HG03135 (cell line): ENCODE results near the gene ZNF799.
"Not testable (repeated sequence)": the region's sequence is repeated elsewhere in the genome, so short reads cannot be mapped to it uniquely, and the experiment has no call there.

Source experiments
- ATAC-seq: cut with Tn5 transposase; IDR thresholded peaks from one replicate; pipeline ENCODE4 v1.9.1; 2021; ENCODE audit warnings: mild to moderate bottlenecking, moderate library complexity; ENCODE audit not compliant: unreplicated experiment

Gene ZNF799

GRCh38 chr19:12400633-12401502 lies at the start of gene ZNF799:
Gene ZNF799, minus strand, starts transcription at chr19:12401271. Its CDS starts 201 bp downstream, at chr19:12401070.
- ATAC-seq: peak; percentile 73

- ATAC-seq: no peak
Observed at GRCh38 chr19:12450844-12451243, 49.8 kb upstream of the ZNF799 start.

GRCh38 chr19:12448808-12449207 lies 47.7 kb upstream of the ZNF799 start:
- ATAC-seq: no peak

DNA sequence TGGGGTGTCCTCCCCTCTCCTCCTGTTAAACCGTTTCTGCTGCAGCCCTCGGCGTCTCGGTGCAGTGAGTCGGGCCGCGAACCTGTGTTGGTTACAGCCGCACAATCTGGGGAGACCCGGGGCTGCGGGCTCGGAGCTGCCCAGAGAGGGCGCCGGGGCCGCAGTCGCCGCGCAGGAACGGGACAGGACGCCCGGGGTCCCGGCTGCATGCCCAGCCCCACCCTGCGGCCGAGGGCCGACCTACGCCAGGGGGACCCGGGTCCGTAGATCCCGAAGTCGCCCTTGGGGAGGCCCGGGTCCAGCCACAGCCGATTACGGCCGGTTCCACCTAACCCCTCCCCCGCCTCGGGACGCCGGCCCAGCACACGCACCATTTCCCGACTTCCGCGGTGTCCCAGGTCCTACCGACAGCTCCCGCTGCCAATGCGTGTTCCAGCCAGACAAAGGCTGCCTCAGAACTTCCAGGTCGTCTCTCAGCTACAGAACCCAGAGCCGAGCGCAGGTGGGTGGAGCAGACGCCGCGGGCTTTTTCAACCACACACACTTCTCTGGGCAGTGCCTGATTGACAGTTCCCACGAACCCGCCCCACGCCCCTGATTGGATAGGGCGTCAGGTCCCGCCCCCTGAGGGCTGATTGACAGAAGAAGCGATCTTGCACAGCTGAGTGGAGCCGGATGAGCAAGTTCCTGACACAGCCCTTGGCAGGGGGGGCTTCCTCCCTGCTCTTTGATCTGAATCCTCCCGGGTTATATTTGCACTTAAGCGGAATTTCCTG lies 39.7 kb upstream of the ZNF799 start, which contains the start of gene ZNF443:
TSS of gene ZNF443 (minus strand) at position 481 of the 776 bp plus-strand sequence. CDS start at position 374, 107 bp downstream.
- peak; percentile 93 for ATAC-seq

DNA sequence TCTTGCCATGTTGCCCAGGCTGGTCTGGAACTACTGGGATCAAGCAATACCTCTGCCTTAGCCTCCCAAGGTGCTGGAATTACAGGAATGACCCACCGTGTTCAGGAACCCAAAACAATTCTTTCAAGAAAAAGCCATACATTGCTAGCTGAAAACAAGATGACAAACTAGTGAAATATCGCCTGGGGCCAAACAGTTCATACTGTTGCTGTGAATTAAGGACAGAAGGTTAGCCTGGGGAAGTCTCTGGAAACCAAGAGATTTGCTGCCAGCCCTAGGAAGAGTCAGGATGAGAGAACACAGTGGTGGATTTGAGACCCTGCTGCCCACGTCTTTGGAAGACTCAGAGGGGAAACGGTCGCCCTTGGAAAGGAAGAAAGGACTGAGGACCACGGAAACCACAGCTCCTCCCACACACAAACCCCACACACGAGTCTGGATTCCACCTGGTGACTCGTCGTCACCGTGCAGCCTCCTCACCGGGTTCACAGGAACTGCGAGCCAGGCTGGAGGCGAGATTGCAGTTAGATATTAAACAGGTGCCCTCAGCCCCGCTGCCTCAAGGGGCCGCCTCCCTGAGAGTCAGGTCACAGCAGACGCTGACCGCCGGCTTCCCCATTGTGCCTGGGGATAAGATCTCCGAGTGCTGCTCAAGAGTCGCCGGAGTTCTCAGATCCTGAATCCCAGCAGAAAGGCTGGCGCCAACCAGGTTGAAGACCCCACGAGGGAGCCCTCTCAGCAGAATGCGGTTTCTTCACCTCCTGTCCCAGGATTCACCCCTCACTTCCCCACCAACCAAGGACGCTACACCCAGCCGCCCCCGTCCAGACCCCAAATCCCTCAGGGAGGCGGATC lies 38.8 kb upstream of the ZNF799 start:
- peak; percentile 33 for ATAC-seq

GRCh38 chr19:12430726-12431299 lies 29.7 kb upstream of the ZNF799 start:
- not testable (repeated sequence) for ATAC-seq

- no peak for ATAC-seq
Observed at GRCh38 chr19:12425888-12426274, 24.8 kb upstream of the ZNF799 start.

- ATAC-seq: no peak
Observed at GRCh38 chr19:12425236-12425887, 24.3 kb upstream of the ZNF799 start.

GRCh38 chr19:12417273-12417672 lies 16.2 kb upstream of the ZNF799 start:
- not testable (repeated sequence) for ATAC-seq

- no peak for ATAC-seq
Observed at GRCh38 chr19:12411893-12412292, 10.8 kb upstream of the ZNF799 start.

DNA sequence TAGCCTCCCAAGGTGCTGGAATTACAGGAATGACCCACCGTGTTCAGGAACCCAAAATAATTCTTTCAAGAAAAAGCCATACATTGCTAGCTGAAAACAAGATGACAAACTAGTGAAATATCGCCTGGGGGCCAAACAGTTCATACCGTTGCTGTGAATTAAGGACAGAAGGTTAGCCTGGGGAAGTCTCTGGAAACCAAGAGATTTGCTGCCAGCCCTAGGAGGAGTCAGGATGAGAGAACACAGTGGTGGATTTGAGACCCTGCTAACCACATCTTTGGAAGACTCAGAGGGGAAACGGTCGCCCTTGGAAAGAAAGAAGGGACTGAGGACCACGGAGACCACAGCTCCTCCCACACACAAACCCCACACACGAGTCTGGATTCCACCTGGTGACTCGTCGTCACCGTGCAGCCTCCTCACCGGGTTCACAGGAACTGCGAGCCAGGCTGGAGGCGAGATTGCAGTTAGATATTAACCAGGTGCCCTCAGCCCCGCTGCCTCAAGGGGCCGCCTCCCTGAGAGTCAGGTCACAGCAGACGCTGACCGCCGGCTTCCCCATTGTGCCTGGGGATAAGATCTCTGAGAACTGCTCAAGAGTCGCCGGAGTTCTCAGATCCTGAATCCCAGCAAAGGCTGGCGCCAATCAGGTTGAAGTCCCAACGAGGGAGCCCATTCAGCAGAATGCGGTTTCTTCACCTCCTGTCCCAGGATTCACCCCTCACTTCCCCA lies 1.0 kb downstream of the ZNF799 start:
- peak; percentile 43 for ATAC-seq

DNA sequence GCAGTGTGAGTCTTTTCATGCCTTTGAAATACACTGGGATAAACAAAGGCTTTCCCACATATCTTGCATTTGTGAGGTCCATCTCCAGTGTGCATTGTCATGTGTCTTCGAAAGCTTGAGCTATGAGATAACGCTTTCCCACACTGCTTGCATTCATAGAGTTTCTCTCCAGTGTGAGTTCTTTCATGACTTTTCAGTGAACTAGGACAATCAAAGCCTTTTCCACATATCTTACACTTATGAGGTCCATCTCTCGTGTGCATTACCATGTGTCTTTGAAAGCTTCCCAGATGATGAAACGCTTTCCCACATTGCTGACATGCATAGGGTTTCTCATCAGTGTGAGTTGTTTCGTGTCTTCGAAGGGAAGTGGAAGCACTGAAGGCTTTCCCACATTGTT lies 9.9 kb downstream of the ZNF799 start:
- ATAC-seq: not testable (repeated sequence)

- not testable (repeated sequence) for ATAC-seq
Observed at GRCh38 chr19:12386365-12386764, 14.7 kb downstream of the ZNF799 start.

- ATAC-seq: no peak
Observed at GRCh38 chr19:12380444-12380737, 20.7 kb downstream of the ZNF799 start.

DNA sequence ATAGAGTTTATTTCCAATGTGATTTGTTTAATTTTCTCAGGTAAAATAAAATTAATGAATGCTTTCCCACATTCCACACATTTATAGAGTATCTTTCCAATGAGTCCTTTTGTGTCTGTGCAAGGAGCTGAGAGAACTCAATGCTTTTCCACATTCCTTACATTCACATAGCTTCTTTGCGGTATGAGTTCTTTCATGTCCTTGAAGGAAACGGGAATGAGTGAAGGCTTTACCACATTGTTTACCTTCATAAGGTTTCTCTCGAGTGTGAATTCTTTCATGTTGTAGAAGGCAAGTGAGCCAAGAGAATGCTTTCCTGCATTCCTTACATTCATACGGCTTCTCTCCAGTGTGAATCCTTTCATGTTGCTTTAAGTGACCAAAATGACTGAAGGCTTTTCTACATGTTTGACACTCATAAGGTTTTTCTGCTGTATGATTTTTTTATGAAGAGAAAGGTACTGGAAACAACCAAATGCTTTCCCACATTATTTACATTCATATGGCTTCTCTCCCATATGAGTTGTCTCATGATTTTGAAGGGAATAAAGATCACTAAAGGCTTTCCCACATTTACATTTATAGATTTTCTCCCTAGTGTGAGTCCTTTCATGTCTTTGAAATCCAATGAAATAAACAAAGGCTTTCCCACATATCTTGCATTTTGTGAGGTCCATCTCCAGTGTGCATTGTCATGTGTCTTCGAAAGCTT lies 21.2 kb downstream of the ZNF799 start:
- no peak for ATAC-seq

GRCh38 chr19:12374026-12374425 lies 27.0 kb downstream of the ZNF799 start:
- ATAC-seq: no peak

- ATAC-seq: peak; percentile 89
Observed at GRCh38 chr19:12365236-12366162, 35.6 kb downstream of the ZNF799 start, which contains the start of gene ZNF442. Gene ZNF442, minus strand, starts transcription at chr19:12365683. Its CDS starts 2,052 bp downstream, at chr19:12363631.
